Liver (tissue), 3 donors: ENCODE measurements around the gene DESI1.

ENCODE experiments used
- ATF3 ChIP-seq: IDR thresholded peaks from 2 replicates; pipeline ENCODE4 v1.6.1; 2016; ENCODE audit warnings: antibody characterized with exemption
- CTCF ChIP-seq: fragments of 150-350 bp; IDR thresholded peaks from 2 replicates; pipeline ENCODE4 v1.5.1; 2017; ENCODE audit warnings: improper control_type of control experiment, low read depth, low read length; ENCODE audit not compliant: missing input control
- FOXA1 ChIP-seq: IDR thresholded peaks from 2 replicates; pipeline ENCODE4 v1.6.1; 2016; ENCODE audit warnings: antibody characterized with exemption
- HNF4A ChIP-seq, 2 donors: conservative IDR thresholded peaks; 2 replicates each; pipeline ENCODE4 v1.6.1; 2016; ENCODE audit warnings: antibody characterized with exemption in 2 of 2, mild to moderate bottlenecking in 2 of 2
- HNF4G ChIP-seq: IDR thresholded peaks from 2 replicates; pipeline ENCODE4 v1.6.1; 2016; ENCODE audit warnings: antibody characterized with exemption
- JUND ChIP-seq, 2 donors: IDR thresholded peaks; 2 replicates each; pipeline ENCODE4 v1.6.1; 2016; ENCODE audit warnings: antibody characterized with exemption in 2 of 2
- MAX ChIP-seq: IDR thresholded peaks from 2 replicates; pipeline ENCODE4 v1.6.1; 2016; ENCODE audit warnings: antibody characterized with exemption
- NR2F2 ChIP-seq: IDR thresholded peaks from 2 replicates; pipeline ENCODE4 v1.6.1; 2016; ENCODE audit warnings: antibody characterized with exemption
- RAD21 ChIP-seq, 2 donors: IDR thresholded peaks; 2 replicates each; pipeline ENCODE4 v1.6.1; 2016; ENCODE audit warnings: antibody characterized with exemption in 2 of 2, mild to moderate bottlenecking in 2 of 2
- REST ChIP-seq: IDR thresholded peaks from 2 replicates; pipeline ENCODE4 v1.6.1; 2016; ENCODE audit warnings: antibody characterized with exemption, mild to moderate bottlenecking
- SP1 ChIP-seq: IDR thresholded peaks from 2 replicates; pipeline ENCODE4 v1.6.1; 2018; ENCODE audit warnings: antibody characterized with exemption, mild to moderate bottlenecking
- TAF1 ChIP-seq: conservative IDR thresholded peaks from 2 replicates; pipeline ENCODE4 v1.6.1; 2016; ENCODE audit warnings: antibody characterized with exemption, mild to moderate bottlenecking
- YY1 ChIP-seq: IDR thresholded peaks from 2 replicates; pipeline ENCODE4 v1.6.1; 2016; ENCODE audit warnings: antibody characterized with exemption, mild to moderate bottlenecking
- ZBTB33 ChIP-seq: IDR thresholded peaks from 2 replicates; pipeline ENCODE4 v1.6.1; 2016; ENCODE audit warnings: antibody characterized with exemption
- donor health status: healthy.
- donor health status: healthy.

GRCh38 chr22:41638124-41638523, 17.3 kb upstream of the DESI1 start:
- TF ChIP-seq CTCF = no peak
- no peak for TF ChIP-seq YY1
- TF ChIP-seq REST = no peak
- TF ChIP-seq JUND (IDR thresholded peaks at IDR 0.05) = no peak
- no peak for TF ChIP-seq RAD21 (IDR thresholded peaks at IDR 0.05)
- TF ChIP-seq HNF4A (conservative IDR thresholded peaks at IDR 0.05) = no peak
- no peak for TF ChIP-seq SP1
- TF ChIP-seq HNF4G = no peak
- TF ChIP-seq TAF1 = no peak
- TF ChIP-seq ATF3 = no peak
- no peak for TF ChIP-seq ZBTB33
- TF ChIP-seq NR2F2 = no peak
- TF ChIP-seq FOXA1 = no peak
- TF ChIP-seq MAX = no peak
